PC-3 (cell line): ENCODE data around the gene RIPOR3.

ENCODE experiments used
- CTCF ChIP-seq: fragments of 300-600 bp; sonication (generic); conservative IDR thresholded peaks from 2 replicates; pipeline ENCODE4 v1.5.1; 2017; ENCODE audit warnings: antibody characterized with exemption, low read depth, mild to moderate bottlenecking, low read length
- EZH2 ChIP-seq: fragments of 300-600 bp; sonication (generic); IDR thresholded peaks from one replicate; pipeline ENCODE4 v1.6.1; 2017; ENCODE audit warnings: antibody characterized with exemption, mild to moderate bottlenecking, low read length; ENCODE audit not compliant: unreplicated experiment
- EZH2phosphoT487 ChIP-seq: fragments of 300-600 bp; sonication (generic); IDR thresholded peaks from 2 replicates; pipeline ENCODE4 v1.6.1; 2018; ENCODE audit warnings: mild to moderate bottlenecking, antibody characterized with exemption, low read length, borderline replicate concordance

- TF ChIP-seq CTCF (no peak), EZH2phosphoT487 (no peak), EZH2 (no peak)
These were observed 61.7 kb downstream of the RIPOR3 start for GRCh38 chr20:50629670-50630045.
